Measurements from ENCODE around the gene POMGNT2. TPM values are rescaled to one million over a fixed set of nuclear protein-coding genes. Genes with fewer than 3 reads are reported as not detected.
A peak's percentile ranks its signal among the peaks of the same experiment; 100 is the strongest.

POMGNT2 gene
- 10 to 100 TPM; 22.4 to 39.6 (median 31.1) TPM for total RNA-seq

DNA sequence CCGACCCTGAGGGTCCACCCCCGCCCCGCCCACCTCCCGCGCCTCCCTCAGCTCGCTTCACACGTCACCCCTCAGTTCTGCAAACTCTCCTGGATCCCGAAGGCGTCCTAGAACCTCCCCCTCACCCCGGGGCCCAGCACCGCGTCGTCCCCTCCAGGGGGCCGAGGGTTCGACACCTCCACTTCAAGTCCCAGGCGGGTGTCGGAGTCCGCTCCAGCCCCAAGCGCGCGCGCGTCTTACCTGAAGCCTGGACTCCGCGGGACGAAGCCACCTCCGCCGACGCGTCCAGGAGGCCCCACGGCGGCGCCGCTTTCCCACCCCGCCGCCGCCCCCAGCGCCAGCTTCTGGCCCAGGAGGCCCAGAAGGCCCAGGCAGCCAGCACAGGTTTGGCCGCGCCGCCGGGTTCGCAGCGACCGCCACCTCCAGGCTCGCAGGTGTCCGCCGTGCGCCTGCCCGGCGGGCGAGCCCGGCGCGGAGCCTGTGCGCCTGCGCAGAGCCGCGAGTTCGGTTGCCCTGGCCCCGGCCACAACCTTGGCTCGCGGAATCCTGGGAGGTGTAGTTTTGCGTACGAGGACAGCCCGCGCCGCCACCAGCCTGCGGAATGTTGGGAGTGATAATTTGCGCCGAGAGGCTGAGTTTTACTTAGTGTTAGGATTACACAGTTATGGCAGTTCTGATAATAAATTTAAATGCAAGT, at the start of gene POMGNT2:
Gene POMGNT2, minus strand, starts transcription at position 484 of the 697 bp plus-strand sequence. CDS start 24,648 bp downstream, outside the sequence.
- Histone ChIP-seq H3K27me3 (no peaks in the 10 kb centered on the region), H3K9me3 (no peaks in the 10 kb centered on the region), H3K4me1 (peaks cover 7 to 40% (median 34%) of the 10 kb centered on the region in 4 donors), H3K27ac (replicated peaks in 1 of 4) (peak within 1 kb of the TSS; percentile 68 to 78 (median 74)), H3K36me3 (peaks cover 0 to 3% (median 0%) of the 10 kb centered on the region in 4 donors), H3K4me3 (peak within 1 kb of the TSS; percentile 79 to 91 (median 87))
- DNase-seq (ENCODE audit: extremely low spot score): peak; percentile 96
- intact Hi-C loops (cut with DNase I): no loop called here
- TF ChIP-seq, protein P1, sequence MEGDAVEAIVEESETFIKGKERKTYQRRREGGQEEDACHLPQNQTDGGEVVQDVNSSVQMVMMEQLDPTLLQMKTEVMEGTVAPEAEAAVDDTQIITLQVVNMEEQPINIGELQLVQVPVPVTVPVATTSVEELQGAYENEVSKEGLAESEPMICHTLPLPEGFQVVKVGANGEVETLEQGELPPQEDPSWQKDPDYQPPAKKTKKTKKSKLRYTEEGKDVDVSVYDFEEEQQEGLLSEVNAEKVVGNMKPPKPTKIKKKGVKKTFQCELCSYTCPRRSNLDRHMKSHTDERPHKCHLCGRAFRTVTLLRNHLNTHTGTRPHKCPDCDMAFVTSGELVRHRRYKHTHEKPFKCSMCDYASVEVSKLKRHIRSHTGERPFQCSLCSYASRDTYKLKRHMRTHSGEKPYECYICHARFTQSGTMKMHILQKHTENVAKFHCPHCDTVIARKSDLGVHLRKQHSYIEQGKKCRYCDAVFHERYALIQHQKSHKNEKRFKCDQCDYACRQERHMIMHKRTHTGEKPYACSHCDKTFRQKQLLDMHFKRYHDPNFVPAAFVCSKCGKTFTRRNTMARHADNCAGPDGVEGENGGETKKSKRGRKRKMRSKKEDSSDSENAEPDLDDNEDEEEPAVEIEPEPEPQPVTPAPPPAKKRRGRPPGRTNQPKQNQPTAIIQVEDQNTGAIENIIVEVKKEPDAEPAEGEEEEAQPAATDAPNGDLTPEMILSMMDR (IDR thresholded peaks at IDR 0.05): peak in 2 of 3 experiments; percentile 25 to 37
- TF ChIP-seq POLR2A (IDR thresholded peaks at IDR 0.05; ENCODE audit: low read depth): no peak
- TF ChIP-seq EP300 (IDR thresholded peaks at IDR 0.05): no peak
- TF ChIP-seq POLR2AphosphoS5 (IDR thresholded peaks at IDR 0.05): peak; percentile 69 to 74
- WGBS: 2% methylated on average over 25 of the region's 71 CpGs

DNA sequence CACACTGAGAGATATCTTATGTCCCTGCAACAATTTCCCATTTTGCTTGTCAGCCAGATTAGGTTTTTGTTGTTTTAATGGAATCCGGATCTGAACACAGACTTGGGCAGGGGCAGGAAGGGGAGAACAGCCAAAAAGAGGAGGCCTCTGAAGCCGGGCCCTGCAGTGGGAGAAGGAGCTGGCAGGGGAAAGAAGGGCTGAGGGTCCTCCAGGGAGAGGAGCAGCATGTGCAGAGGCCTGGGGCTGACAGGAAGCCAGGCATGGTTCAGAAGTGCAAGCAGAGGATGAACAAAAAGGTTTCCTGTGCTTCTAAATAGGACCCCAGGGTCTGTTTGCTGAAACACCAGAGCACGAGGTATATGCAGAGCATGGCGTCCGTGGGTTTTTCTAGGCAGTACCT, 49.1 kb upstream of the POMGNT2 start:
- intact Hi-C loops (cut with DNase I): loop anchor here (2.0 to 5.0 kb wide), 2 partner anchors 53 to 194 kb away; no protein-coding TSS in a partner anchor
- Histone ChIP-seq H3K36me3 (no peaks in the 10 kb centered on the region), H3K27me3 (no peaks in the 10 kb centered on the region), H3K9me3 (no peaks in the 10 kb centered on the region), H3K27ac (replicated peaks in 1 of 4) (peak overlapping the region in 2 of 4 donors; percentile 27 to 33), H3K4me3 (no peak overlapping the region), H3K4me1 (peaks cover 10 to 36% (median 23%) of the 10 kb centered on the region in 4 donors)
- WGBS: 79% methylated on average over 5 of the region's 5 CpGs
- TF ChIP-seq, protein P1 (IDR thresholded peaks at IDR 0.05): no peak
- no peak for TF ChIP-seq POLR2AphosphoS5 (IDR thresholded peaks at IDR 0.05)
- TF ChIP-seq POLR2A (IDR thresholded peaks at IDR 0.05; ENCODE audit: low read depth): no peak
- no peak for TF ChIP-seq EP300 (IDR thresholded peaks at IDR 0.05)
- DNase-seq (ENCODE audit: extremely low spot score): peak; percentile 34

DNA sequence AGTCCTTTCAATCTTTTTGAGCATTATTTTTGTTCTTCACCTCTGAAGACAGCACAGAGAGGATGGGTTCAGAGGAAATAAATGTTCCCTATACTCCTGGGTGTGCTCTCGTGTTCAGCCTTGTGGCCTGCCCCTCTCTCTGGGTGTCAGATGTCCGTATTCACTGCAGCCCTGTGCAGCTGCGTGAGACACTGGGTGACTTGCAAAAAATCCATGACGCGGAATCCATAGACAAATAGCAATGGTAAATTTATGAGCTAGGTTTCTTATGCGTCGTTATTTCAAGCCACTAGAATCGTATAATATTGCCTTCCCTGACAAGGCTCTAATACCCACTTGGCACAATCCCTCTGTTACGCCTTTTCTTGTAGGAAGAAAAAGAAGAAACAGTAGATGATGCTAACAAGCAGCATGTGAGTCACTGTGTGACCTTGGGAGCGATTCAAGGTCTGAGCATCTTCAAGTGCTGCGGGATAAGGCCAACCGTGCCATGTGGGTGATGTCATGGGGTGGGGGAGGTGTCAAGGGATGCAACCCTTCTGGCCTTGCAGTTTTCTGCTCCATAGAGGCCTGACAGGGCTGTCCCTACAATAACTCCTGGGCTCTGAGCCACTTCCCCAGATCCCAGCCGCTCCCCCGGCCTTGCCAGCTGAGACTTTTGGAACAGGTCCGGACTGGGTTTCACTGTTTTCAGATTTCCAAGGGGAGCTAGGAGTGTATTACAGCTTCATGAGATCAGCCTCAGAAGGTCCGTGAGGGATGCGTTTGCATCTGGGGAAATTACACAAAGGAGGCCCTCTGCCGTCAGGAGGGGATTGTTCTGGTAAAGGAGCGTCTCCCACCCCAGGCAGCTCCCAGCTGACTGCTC, 47.6 kb upstream of the POMGNT2 start:
- H3K9me3 ChIP-seq: no peaks in the 10 kb centered on the region
- H3K4me3 ChIP-seq: no peak overlapping the region
- TF ChIP-seq, protein P1 (IDR thresholded peaks at IDR 0.05): peak in 1 of 3 experiments; percentile 24
- TF ChIP-seq EP300 (IDR thresholded peaks at IDR 0.05): no peak
- no peak for TF ChIP-seq POLR2A (IDR thresholded peaks at IDR 0.05; ENCODE audit: low read depth)
- peak; percentile 65 to 66 for TF ChIP-seq POLR2AphosphoS5 (IDR thresholded peaks at IDR 0.05)
- no peaks in the 10 kb centered on the region for H3K36me3 ChIP-seq
- intact Hi-C loops (cut with DNase I): loop anchor here (2.0 to 5.0 kb wide), 2 partner anchors 51 to 193 kb away; no protein-coding TSS in a partner anchor
- DNase-seq (ENCODE audit: extremely low spot score): peak; percentile 94
- H3K27me3 ChIP-seq: no peaks in the 10 kb centered on the region
- H3K27ac ChIP-seq (replicated peaks in 1 of 4): peak overlapping the region; percentile 26 to 63 (median 53)
- peaks cover 10 to 36% (median 23%) of the 10 kb centered on the region in 4 donors for H3K4me1 ChIP-seq
- WGBS: 49% methylated on average over 13 of the region's 19 CpGs

DNA sequence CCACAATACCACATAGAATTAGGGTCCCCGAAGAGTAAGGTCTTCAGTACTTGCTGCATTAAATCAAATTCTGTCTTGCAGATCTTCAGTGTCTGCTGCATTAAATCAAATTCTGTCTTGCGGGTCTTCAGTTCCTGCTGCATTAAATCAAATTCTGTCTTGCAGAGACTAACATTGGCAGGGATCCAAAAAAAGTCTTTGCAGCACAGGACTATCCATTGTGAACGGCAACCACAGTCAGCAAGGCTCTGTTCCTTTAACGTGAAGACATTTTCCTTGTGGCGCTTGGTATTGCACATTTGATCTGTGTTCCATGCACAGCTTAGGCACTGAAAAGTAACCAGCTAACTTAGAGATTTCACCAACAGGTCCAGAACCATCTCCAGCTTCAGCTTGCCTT, 46.8 kb upstream of the POMGNT2 start:
- Histone ChIP-seq H3K9me3 (no peaks in the 10 kb centered on the region), H3K27ac (replicated peaks in 1 of 4) (peak overlapping the region; percentile 26 to 63 (median 47)), H3K36me3 (no peaks in the 10 kb centered on the region), H3K4me3 (no peak overlapping the region), H3K4me1 (peaks cover 10 to 36% (median 23%) of the 10 kb centered on the region in 4 donors), H3K27me3 (no peaks in the 10 kb centered on the region)
- no peak for TF ChIP-seq POLR2A (IDR thresholded peaks at IDR 0.05; ENCODE audit: low read depth)
- TF ChIP-seq, protein P1 (IDR thresholded peaks at IDR 0.05): no peak
- TF ChIP-seq EP300 (IDR thresholded peaks at IDR 0.05): no peak
- TF ChIP-seq POLR2AphosphoS5 (IDR thresholded peaks at IDR 0.05): no peak
- peak; percentile 55 for DNase-seq (ENCODE audit: extremely low spot score)
- intact Hi-C loops (cut with DNase I): loop anchor here (5.0 kb wide), 1 partner anchor 50 kb away; no protein-coding TSS in a partner anchor
- WGBS: 22% methylated on average over 5 of the region's 5 CpGs

Measured in esophagus muscularis mucosa (tissue), 4 donors.